GM12801 (cell line): ENCODE results near the gene RPL38.

Experiments
- CTCF ChIP-seq: IDR thresholded peaks from one replicate; pipeline ENCODE4 v1.5.1; 2011; ENCODE audit warnings: control low read depth; ENCODE audit not compliant: insufficient read length; ENCODE audit errors: extremely low read depth

Gene RPL38

DNA sequence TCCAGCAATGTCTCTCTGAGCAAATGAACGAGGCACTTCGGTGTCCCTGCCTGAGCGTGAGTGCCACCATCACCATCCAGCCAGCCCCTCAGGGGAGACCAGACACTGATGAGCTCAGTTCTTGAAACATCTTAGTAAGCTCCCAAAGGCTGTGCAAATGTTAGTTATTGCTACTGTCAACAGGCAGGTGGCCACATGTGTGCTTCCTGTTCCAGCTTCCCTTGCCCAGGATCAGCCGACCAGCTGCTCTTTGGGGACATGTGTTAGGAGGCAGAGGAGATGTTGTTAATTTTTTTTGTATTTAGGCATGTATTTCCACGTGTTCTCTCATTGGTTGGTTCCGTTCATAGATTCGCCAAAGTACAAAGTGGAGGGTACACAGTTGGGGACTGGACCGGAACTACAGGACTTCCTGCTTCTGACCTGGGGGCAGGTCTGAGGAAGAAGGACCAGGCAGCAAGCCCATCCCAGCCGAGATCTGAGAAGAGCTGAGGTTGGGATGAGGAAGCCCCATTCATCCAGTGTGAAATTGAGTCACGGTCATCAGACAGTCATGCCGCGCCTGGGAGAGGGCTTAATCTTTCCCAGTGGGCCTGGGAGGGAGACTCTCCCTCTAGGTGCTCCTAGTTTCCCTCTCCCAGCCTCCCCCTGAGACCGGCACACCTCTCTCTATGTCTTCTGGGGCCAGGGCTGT lies 13.7 kb downstream of the RPL38 start:
- no peak for TF ChIP-seq CTCF

- no peak for TF ChIP-seq CTCF
Observed at GRCh38 chr17:74217888-74218287, 14.4 kb downstream of the RPL38 start.

DNA sequence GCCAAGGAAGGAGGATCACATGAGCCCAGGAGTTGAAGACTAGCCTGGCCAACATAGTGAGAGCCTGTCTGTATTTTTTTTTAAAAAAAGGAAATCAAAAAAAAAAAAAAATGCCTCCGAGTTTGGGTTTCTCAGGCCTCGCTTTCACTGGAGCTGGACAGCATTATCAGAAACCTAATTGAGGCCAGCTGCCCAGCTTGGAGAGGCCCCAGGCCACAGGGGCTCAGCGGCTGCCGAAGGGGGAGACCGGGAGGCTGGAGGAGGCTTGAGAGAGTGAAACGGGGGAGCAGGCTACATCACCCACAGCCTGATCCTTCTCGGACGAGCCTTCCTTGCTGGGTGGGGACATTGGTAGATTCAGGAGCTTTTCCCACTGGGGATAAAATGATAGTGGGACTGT lies 15.0 kb downstream of the RPL38 start:
- TF ChIP-seq CTCF, result no peak

GRCh38 chr17:74219576-74220133 lies 16.2 kb downstream of the RPL38 start:
- TF ChIP-seq CTCF, result no peak

GRCh38 chr17:74220219-74220618 lies 16.7 kb downstream of the RPL38 start:
- TF ChIP-seq CTCF, result no peak

DNA sequence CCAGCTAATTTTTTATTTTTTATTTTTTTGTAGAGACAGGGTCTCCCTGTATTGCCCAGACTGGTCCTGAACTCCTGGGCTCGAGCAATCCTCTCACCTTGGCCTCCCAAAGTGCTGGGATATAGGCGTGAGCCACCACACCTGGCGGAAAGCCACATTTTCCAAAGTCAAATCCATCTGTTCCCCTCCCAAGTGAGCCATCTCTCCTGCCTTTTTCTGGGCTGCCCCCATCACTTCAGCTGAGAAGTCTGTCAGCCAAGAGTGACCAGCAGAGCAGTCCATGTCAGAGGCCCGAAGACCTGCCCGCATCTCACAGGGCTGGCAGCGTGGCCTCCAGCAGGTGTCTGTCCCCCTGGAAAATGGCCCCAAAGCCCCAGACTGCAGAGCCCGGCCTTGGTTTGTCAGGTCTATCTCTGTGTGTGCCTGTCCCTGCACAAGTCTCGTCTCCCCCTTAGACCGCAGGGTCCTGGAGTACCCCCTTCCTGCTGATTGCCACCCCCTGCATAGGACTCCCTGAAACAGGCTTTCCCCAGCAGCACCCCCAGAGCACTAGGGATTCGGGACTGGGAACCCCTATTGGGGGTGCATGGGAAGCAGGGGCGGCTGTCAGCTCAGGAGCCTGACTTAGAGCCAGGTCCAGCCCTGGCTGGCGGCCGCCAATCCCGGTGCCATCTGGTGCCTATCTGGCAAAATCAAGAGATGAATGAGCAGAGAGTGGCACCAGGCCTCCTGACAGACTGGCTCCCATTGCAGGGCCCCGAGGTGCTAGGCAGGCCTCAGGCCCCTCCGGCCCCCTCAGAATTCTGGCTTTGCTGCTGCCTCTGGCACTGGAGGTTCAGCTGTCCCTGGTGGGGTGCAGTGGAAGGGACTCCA lies 17.7 kb downstream of the RPL38 start:
- TF ChIP-seq CTCF, result no peak

- TF ChIP-seq CTCF, result no peak
Observed at GRCh38 chr17:74222399-74222798, 18.9 kb downstream of the RPL38 start.
